Muscle layer of duodenum (tissue), 2 donors: ENCODE results near the gene IL13.

Experiments used
- H3K27ac ChIP-seq: one replicate; pipeline ENCODE4 v1.7.0; 2013; ENCODE audit warnings: mild to moderate bottlenecking, low read length
- H3K27me3 ChIP-seq: one replicate; pipeline ENCODE4 v1.7.0; 2013; ENCODE audit warnings: low read depth, mild to moderate bottlenecking, control low read depth, low read length
- H3K36me3 ChIP-seq, 2 donors: one replicate each; pipeline ENCODE4 v1.7.0; 2013; ENCODE audit warnings: low read length in 2 of 2, control low read depth in 1 of 2, mild to moderate bottlenecking in 1 of 2; ENCODE audit not compliant: insufficient read depth in 2 of 2, control insufficient read depth in 1 of 2
- H3K4me1 ChIP-seq, 2 donors: one replicate each; pipeline ENCODE4 v1.7.0; 2013; ENCODE audit warnings: low read length in 2 of 2, mild to moderate bottlenecking in 2 of 2, control low read depth in 1 of 2, moderate library complexity in 1 of 2; ENCODE audit not compliant: insufficient read depth in 2 of 2, control insufficient read depth in 1 of 2
- H3K4me3 ChIP-seq, 2 donors: one replicate each; pipeline ENCODE4 v1.7.0; 2013; ENCODE audit warnings: low read length in 2 of 2, low read depth in 1 of 2, mild to moderate bottlenecking in 1 of 2
- H3K9me3 ChIP-seq, 2 donors: one replicate each; pipeline ENCODE4 v1.7.0; 2013; ENCODE audit warnings: low read length in 2 of 2, control low read depth in 1 of 2, mild to moderate bottlenecking in 1 of 2; ENCODE audit not compliant: control insufficient read depth in 1 of 2
- donor health status: healthy.

The IL13 gene

GRCh38 chr5:132666310-132667123, 8.5 kb downstream of the IL13 start:
- Histone ChIP-seq H3K36me3 (no peaks in the 10 kb centered on the region), H3K9me3 (no peaks in the 10 kb centered on the region), H3K4me1 (no peaks in the 10 kb centered on the region), H3K27ac (no peak overlapping the region), H3K4me3 (no peak overlapping the region), H3K27me3 (no peaks in the 10 kb centered on the region)

GRCh38 chr5:132667309-132667708, 9.3 kb downstream of the IL13 start:
- Histone ChIP-seq H3K27me3 (no peaks in the 10 kb centered on the region), H3K27ac (no peak overlapping the region), H3K4me1 (no peaks in the 10 kb centered on the region), H3K36me3 (no peaks in the 10 kb centered on the region), H3K9me3 (no peaks in the 10 kb centered on the region), H3K4me3 (no peak overlapping the region)

GRCh38 chr5:132667761-132668705, 10.1 kb downstream of the IL13 start:
- H3K4me1 ChIP-seq, result no peaks in the 10 kb centered on the region
- H3K9me3 ChIP-seq, result no peaks in the 10 kb centered on the region
- no peaks in the 10 kb centered on the region for H3K36me3 ChIP-seq
- H3K27me3 ChIP-seq, result no peaks in the 10 kb centered on the region
- H3K4me3 ChIP-seq, result no peak overlapping the region
- H3K27ac ChIP-seq, result no peak overlapping the region

- Histone ChIP-seq H3K27me3 (no peaks in the 10 kb centered on the region), H3K4me3 (no peak overlapping the region), H3K36me3 (no peaks in the 10 kb centered on the region), H3K4me1 (no peaks in the 10 kb centered on the region), H3K9me3 (no peaks in the 10 kb centered on the region), H3K27ac (no peak overlapping the region)
These were observed 10.9 kb downstream of the IL13 start for GRCh38 chr5:132668706-132669454.

- Histone ChIP-seq H3K4me1 (no peaks in the 10 kb centered on the region), H3K36me3 (no peaks in the 10 kb centered on the region), H3K4me3 (no peak overlapping the region), H3K9me3 (no peaks in the 10 kb centered on the region), H3K27me3 (no peaks in the 10 kb centered on the region), H3K27ac (no peak overlapping the region)
These were observed 11.5 kb downstream of the IL13 start for GRCh38 chr5:132669455-132669820.

- Histone ChIP-seq H3K27ac (no peak overlapping the region), H3K9me3 (no peaks in the 10 kb centered on the region)
These were observed 12.3 kb downstream of the IL13 start for GRCh38 chr5:132669966-132670882.

GRCh38 chr5:132671000-132671399, 13.0 kb downstream of the IL13 start:
- no peaks in the 10 kb centered on the region for H3K27me3 ChIP-seq
- no peak overlapping the region for H3K4me3 ChIP-seq
- H3K4me1 ChIP-seq, result no peaks in the 10 kb centered on the region
- H3K36me3 ChIP-seq, result no peaks in the 10 kb centered on the region
- H3K9me3 ChIP-seq, result no peaks in the 10 kb centered on the region
- H3K27ac ChIP-seq, result no peak overlapping the region

More at GRCh38 chr5:132669966-132670882, 12.3 kb downstream of the IL13 start:
- H3K4me1 ChIP-seq, result no peaks in the 10 kb centered on the region
- no peaks in the 10 kb centered on the region for H3K27me3 ChIP-seq
- H3K36me3 ChIP-seq, result no peaks in the 10 kb centered on the region
- no peak overlapping the region for H3K4me3 ChIP-seq

- H3K27me3 ChIP-seq, result no peaks in the 10 kb centered on the region
- no peaks in the 10 kb centered on the region for H3K9me3 ChIP-seq
- H3K27ac ChIP-seq, result no peak overlapping the region
- H3K4me1 ChIP-seq, result no peaks in the 10 kb centered on the region
- H3K4me3 ChIP-seq, result no peak overlapping the region
- H3K36me3 ChIP-seq, result no peaks in the 10 kb centered on the region
These were observed 15.5 kb downstream of the IL13 start for GRCh38 chr5:132673488-132673887.

- H3K4me3 ChIP-seq, result peak within 1 kb of the TSS in 1 of 2 donors; percentile 3
These were observed 16.1 kb downstream of the IL13 start, which contains the start of gene IL4 for GRCh38 chr5:132673939-132674630. TSS of gene IL4 (plus strand) at chr5:132673989. CDS start at chr5:132674051, 62 bp downstream.

More at GRCh38 chr5:132673939-132674630, 16.1 kb downstream of the IL13 start, which contains the start of gene IL4:
- Histone ChIP-seq H3K27me3 (no peaks in the 10 kb centered on the region), H3K9me3 (no peaks in the 10 kb centered on the region), H3K4me1 (no peaks in the 10 kb centered on the region), H3K36me3 (no peaks in the 10 kb centered on the region), H3K27ac (peak within 1 kb of the TSS; percentile 53)
